ENCODE results near the gene MAD1L1.

Gene MAD1L1

DNA sequence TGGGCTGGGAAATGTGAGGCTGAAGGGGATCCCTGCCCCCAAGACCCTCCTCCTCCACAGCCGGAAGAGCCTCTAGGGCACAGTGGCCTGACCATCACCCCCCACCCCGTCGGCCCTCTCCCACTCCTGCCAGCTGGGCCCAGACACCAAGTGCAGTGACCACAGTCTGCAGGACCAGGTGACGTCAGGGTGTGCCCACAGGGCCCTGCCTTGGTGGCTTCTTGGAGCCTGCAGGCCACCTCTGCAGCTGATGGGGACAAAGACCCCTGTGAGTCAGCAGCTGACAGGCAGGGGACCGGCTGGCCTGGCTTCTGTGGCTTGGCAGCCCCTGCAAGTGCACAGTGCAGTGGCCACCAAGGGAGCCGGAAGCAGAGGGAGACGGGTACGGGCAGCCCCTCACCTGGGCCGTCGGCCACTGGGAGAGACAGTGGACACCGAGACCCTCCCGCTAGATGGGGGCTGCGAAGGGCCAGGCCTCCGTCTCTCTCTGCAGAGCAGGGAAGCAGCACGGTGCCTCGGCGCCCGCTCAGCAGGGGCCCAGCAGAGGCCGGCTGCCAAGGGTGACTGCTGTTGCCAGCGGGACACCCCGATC, 288.0 kb downstream of the MAD1L1 start:
- DNase-seq = no peak

DNA sequence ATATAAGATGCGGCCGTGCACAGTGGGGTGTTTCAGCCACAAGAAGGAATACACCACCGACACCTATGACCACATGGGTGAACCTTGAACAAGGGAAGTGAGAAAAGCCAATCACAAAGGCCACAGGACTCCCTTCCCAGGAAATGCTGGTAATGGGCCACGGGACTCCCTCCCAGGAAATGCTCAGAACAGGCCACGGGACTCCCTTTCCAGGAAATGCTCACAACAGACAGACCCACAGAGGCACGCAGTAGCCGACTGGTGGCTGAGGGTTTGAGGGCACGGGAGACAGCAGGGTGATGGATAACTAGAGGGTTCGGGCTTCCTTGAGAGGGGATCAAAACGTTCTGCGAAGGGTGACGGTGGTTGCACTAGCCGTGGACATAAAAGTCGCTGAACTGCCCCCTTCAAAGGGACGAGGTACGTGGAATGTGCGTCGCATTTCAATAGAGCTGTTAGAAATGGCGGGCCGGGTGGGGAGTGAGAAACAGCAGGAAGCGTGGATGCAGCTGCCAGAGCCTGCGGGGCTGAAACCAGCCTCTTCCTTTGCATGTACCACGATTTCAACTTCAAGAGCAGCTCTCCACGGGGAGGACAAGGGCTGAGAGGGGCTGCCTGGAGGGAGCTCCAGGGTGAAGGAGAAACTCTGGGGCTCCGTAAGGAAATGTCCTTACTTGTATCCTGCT, 288.7 kb downstream of the MAD1L1 start:
- DNase-seq = no peak

DNA sequence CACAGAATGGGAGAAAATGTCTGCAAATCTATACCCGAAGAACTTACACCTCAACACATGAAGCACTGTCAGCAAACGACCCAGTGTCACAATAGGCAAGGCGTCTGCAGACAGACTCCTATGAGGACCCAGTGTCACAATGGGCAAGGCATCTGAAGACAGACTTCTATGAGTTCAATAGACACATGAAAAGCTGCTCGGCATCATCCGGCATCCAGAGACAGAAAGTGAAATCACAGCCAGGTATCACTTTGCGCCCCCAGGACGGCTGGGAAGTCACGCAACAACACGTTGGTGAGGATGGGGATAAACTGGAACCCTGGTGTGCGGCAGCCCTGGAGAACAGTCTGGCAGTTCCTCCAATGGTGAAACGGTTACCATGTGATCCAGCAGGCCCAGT, 289.4 kb downstream of the MAD1L1 start:
- DNase-seq = no peak

DNA sequence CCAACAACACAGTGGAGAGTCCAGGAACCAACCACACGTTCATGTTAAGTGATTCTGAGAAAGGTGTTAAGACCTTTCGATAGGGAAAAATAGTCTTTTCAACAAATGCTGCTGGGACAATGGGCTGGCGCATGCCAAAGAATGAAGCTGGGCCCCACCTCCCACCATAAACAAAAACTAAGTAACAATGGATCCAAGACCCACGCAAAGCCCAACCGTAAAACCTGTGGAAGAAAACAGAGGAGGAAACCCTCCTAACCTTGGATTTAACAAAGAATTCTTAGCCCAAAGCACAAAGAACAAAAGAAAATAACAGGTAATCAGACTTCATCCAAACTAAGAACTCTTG, 289.8 kb downstream of the MAD1L1 start:
- DNase-seq = no peak

DNA sequence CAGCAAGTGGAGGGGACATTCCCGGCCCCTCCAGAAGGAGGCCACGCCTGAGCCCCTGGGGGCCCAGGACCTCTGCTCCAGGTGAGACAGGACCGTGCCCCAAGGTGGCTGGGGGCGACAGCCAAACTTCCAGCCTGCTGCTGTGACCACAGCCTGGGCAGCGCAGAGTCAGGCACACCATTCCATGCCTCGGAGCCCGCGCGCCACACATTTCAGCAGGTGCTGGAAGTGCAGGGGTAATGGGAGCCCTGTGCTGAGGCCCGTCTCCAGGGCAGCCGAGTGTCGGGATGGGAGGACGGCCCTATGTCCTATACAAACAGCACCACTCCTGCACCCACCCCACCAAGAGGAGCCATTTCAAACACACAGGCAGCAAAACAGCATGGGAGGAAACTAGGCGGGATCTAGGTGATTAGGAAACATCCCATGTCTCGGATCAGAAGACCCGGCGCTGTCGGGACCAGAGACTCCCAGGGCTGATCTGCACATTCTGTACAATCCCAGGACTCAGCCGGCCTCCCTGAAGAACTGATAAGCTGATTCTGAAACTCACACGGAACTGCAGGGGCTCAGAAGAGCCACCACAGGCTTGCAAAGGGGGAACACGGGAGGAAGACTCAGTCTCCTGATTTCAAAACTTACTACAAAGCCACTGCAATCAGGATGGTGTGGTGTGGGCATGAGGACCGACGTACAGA, 290.4 kb downstream of the MAD1L1 start:
- DNase-seq = no peak

DNA sequence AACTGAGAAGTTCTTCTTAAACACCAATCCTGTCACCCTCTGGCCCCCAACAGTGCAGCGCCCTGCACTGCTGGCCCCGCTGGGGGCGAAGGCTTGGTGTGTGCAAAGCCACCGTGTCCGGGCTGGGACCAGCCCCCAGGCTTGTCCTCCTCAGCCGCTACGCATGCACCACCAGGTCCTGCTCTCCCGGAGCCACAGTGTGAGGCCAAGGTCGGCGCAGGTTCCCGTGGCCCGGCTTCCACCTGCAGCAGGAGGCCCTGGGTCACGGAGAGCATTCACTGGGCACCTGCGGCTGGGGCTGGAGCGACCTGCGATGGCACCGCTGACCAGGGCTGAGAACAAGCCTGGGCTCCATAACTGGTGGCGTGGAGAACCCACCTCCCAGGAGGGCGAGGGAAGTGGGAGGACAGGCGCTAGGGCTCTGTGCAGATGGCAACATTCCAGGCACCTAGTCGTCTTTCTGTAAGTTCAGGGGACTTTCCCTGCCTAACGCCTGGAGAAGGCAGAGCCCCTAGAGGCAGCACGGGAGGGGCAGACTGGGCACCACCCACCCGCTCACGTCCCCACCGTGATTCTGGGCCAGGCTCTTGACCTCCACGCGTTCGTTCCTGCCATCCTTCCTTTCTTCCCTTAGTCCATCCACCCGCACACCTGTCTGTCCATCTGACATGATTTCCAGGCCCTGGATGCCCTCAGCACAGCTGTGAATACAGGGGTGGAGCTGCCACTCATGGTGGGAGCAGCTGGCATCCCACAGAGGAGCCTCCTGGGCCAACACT, 291.1 kb downstream of the MAD1L1 start:
- DNase-seq = no peak

DNA sequence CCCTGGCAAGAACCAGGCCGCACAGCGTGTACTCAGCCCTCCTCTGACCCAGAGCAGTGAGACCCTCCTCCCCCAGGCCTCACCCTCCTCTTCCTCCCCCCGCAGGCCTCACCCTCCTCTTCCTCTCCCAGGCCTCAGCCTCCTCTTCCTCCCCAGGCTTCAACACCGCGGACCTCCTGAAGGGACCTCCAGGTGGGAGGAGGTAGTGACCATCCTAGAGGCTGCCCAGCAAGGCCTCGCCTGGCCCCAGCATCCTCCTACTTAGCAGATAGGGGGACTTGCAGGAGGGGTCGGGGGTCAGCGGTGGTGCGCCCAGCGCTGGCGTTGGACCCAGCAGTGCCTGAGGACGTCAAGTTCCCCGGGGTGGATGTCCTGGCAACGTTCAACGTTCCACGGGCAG, 291.9 kb downstream of the MAD1L1 start:
- DNase-seq = no peak

DNA sequence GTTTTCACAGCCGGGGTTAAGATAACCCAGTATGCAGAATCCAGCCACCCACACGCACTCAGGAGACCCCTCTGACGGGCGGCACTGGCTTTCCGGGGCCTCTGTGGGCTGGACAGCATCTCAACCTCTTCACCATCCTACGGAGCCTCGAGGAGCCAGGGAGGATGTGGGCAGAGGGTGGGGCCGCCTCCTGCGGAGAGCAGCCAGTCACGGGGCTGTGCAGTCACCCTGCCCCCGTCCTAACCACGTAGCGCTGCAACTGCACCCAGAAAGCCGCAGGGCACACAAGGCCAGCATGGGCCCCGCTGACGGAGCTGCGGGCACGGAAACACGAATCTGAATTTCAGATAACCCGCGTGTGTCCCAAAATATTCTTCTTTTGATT, 292.4 kb downstream of the MAD1L1 start:
- DNase-seq = no peak

DNA sequence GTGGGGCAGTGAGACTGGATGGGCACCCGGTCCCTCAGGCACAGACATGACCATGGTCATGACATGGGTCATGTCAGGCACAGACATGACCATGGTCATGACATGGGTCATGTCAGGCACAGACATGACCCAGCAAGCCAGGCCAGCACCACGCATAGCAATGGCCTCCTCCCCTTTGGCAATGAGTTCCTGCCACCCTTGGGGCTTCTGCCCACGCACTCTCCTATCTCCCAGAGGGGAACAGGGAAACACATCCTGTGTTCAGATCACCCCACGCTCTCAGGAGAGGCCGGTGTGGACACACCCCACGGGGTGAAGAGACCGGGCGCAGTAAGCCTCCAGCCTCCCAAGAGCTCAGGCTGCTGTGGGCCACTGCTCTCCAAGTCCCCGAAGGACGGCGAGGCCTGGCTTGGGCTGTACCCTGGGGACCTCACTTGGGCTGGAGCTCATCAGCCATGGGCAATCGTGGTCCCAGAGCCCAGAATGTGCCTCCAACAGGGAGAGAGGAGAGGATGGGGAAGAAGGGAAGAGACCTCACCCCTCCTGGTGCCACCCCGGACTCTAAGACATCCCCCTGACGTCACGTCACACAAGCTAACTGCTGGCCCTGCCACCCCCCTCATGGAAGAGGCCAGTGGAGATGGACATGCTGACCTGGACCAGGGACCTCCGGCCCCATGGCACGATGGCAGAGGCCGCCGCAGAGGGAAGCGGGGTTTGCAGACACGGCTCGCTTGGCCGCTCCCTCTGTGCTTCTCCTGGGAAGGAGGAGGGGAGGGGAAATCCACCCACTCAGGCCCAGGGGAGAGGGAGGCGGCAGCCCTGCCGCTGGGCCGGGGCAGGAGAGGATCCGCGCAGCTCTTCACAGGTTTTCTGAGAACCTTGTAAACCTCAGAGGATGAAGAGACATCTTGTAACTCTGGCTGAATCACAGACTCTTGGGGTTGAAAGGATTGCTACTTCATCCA, 293.0 kb downstream of the MAD1L1 start:
- no peak for DNase-seq

DNA sequence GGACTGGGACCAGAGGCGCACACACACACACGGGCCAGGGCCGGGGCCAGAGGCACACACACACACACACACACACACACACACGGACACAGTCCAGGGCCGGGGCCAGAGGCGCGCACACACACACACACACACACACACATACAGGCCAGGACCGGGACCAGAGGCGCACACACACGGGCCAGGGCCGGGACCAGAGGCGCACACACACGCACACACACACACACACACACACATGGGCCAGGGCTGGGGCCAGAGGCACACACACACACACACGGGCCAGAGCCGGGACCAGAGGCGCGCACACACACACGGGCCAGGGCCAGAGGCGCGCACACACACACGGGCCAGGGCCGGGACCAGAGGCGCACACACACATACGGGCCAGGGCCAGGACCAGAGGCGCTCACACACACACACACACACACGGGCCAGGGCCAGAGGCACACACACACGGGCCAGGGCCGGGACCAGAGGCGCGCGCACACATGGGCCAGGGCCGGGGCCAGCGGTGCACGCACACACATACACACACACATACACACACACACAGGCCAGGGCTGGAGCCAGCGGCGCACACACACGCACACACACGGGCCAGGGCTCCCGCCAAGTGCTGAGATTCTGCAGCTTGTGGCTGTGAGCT, 293.8 kb downstream of the MAD1L1 start:
- no peak for DNase-seq

DNA sequence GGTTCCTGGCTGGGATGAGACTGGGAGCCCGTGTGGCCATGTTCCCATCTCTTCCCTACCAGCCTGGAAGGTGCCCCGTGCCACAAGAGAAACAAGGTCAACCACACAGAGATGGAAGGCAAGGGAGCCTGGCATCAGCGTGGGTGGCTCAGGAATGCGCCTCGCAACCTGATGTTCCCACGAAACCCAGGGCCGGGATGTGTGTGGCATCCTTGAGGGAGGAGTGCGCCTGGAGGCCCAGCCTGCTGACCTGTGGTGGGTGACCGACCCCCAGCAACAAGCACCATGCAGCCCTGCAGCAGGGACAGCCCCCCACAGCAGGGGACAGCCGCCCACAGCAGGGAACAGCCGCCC, 295.5 kb downstream of the MAD1L1 start:
- DNase-seq = no peak

DNA sequence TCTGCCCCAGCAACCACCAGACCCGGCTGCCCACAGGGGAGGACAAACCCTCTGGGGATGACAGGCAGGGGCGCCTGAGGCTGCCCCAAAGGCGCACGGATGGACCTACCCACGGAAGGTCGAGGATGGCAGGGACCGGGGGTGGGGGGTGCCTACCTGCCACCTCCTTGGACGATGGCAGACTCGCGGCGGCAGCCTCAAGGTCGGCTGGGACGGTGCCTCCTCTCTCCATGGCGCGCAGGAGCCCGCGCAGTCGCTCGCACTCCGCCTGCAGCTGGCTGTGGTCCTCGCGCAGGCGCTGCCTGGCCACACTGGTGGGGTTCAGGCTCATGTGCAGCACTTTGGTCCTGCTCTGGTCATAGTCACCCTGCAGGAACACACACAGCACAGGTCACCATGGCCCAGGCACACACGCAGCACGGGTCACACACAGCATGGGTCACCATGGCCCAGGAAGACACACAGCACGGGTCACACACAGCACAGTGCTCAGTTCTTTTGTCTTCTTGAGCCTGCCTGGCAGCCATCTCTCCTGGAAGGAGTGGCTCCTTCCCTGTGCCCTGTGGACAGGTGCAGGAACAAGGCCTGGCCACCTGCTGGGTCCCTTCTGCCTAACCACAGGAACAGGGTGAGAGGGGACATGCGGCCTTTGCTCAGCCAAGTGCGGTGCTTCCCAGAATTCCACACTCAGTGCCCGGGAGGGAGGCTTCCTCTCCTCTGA, 296.1 kb downstream of the MAD1L1 start:
- DNase-seq = peak; percentile 41

DNA sequence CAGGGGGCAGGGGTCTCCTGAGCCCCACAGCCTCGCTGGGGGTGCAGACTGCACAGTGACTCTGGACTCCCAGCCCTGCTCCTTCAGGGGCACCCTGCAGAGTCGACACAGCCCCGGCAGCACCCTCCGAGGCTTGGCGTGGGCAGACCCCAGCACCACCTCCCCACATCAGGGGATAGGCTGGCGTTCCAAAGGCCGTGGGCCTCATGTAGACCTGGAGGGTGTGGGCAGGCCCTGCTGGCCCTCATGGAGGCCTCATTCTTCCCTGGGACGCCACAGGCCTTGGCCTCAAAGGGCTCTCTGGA, 296.8 kb downstream of the MAD1L1 start:
- no peak for DNase-seq

DNA sequence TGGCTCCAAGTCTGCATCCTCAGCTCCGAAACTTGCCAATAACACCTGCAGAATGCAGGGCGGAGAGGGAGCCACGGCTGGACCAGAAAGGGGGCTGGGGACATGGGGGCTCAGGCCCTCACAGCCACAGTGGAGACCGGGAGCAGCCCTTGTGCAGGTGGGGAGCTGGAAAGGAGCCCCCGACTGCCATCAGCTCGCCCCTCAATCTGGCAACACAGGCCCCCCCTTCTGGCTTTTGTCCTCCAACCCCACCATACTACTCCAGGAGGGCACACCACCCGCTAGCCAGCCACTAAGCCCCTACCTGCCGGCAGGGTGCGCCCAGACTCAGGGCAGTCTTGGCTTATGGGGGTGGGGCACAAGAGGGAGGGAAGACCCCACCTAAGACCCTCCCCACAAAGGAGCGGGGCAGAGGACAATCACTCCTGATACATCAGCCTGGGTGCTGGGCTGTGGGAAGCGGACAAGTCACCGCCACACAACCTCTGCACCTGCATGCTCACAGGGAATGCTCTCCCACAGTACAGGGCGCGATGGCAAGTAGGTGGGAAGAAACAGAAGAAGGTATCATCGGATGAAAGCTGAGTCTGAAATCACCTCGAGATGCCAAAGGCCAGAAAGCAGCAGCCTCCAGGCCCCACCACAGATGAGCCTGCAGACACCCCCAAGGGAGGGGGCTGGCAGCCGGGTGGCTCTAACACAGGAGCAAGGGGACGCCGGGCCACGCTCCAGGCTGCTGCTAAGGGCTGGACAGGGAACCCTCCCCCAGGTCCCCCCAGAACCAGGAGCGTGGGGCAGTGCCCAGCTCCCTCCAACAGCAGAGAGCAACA, 297.4 kb downstream of the MAD1L1 start:
- no peak for DNase-seq

DNA sequence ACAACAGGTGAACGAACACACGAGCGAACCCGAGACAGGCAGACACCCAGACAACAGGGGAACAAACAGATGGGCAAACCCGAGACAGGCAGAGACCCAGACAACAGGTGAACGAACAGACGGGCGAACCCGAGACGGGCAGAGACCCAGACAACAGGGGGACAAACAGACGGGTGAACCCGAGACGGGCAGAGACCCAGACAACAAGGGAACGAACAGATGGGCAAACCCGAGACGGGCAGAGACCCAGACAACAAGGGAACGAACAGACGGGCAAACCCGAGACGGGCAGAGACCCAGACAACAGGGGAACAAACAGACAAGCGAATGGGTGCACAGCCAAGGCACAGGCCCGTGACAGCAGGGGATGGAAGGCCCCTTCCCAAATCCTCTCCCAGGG, 298.0 kb downstream of the MAD1L1 start:
- DNase-seq = no peak

DNA sequence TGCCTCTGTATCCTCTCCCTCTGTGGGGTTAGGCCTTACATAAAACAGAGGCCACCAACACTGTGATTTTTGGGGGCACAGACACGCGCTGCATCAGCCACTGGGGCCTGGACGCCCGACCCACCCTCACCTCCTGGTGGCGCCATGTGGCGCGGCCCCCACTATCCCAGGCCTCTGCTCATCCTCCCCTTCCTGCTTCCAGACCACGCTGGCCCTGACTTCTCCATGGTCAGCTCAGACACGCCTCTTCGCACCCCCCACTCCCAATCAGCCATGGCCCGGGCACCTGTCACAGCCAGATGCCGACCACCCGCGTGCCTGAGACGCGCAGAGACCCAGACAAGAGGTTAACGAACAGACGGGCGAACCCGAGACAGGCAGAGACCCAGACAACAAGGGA, 298.7 kb downstream of the MAD1L1 start:
- no peak for DNase-seq

DNA sequence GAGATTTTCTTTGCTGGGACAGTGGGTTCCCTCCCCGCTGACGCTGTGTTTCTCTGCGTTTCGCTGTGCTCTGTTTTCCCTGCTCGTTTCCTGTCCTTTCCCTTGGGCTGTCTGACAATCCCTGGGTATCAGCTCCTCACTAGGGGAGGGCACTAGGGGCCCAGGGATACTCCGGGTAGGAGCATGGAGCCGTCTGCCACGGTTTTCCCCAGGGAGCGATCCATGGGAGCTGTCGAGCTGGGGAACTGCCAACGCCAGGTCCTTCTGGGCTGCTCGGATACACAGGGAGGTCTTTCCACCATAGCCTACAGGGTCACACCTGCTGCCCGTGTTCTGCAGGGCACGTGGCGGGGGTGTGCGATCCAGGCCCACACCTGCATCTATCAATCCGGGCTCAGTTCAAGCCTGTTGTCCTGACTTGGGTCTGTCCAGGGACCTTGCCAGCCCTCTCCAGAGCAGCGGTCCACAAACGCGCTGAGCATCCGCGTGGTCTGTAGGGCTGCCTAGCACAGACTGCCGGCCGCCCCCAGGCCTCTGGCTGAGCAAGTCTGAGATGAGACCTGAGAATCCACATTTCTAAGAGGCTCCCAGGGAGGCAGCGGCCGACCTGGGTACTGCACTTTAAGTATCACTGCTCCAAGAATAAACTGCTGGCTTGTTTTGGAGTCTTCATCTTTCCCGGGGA, 299.5 kb downstream of the MAD1L1 start:
- DNase-seq = no peak

DNA sequence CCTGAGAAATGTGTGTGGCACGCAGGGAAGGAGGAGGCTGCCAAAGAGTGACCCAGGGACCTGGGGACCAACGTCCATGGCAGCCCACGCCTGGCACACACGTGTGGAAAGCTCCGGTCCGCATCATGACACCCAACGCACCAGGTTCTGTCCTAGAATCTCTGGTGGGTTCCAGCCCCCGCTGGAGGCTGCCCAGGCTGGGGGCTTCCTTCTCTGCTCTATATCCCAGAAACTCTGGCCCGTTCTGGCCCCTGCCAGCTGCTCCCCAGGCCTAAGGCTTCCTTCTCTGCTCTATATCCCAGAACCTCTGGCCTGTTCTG, 300.8 kb downstream of the MAD1L1 start:
- no peak for DNase-seq

DNA sequence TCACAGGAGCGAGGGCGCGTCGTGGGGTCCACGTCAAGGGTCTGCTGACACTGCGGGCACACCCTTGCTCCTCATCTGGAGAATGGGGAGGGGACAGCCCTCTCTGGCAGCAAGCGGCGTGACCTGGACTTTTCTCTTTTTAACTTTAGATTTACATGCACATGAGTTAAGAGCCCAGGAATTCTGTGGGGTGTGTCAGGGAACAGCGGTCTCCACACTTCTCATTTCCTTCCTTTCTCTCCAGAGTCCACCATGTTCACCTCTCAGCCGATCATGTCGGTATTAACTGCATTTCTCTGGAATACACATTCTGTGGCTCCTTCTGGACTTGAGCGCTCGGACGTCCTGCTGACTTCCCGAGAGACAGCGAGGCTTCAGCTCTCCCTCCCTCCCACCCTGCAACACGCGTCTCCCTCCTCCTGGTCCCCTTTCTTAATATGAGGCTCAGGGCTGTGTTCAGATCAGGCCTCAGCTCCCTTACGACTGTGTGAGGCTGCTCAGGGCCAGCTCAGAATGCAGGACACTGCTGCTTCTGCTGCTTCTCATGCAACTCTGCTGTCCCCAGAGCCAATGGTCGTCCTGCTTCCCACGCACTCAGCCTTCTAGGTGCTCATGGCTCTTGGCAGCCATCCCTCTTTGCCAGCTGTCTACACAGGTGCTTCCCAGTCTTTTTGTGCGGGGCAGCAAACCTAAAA, 301.3 kb downstream of the MAD1L1 start:
- DNase-seq = peak; percentile 2

Measured in NCI-H774 (cell line).